CD14-positive monocyte (primary cell): ENCODE results near the gene CCDC38. TPM values are rescaled to one million over a fixed set of nuclear protein-coding genes. Genes with fewer than 3 reads are reported as not detected.

ENCODE experiments used
- DNase-seq, 3 donors: peaks; one replicate each; pipeline ENCODE4 v3.0.0-alpha.2; 2011 to 2022
- H2AFZ ChIP-seq: 2 replicates; pipeline ENCODE4 v1.6.0; 2012; ENCODE audit warnings: mild to moderate bottlenecking, low read depth, low read length, inconsistent platforms; ENCODE audit not compliant: insufficient read depth, poor library complexity, severe bottlenecking
- H3K27ac ChIP-seq, 2 donors: 1 replicate in 1 of 2; 2 replicates in 1 of 2; pipeline ENCODE4 v1.5.1; 2012 to 2013; ENCODE audit warnings: low read length in 2 of 2, control low read depth in 1 of 2, inconsistent platforms in 1 of 2, low read depth in 1 of 2, mild to moderate bottlenecking in 1 of 2
- H3K27me3 ChIP-seq, 2 donors: one replicate each; pipeline versions ENCODE4 v1.6.0 to v1.6.1; 2011 to 2013; ENCODE audit warnings: low read length in 2 of 2; ENCODE audit not compliant: control insufficient read depth in 2 of 2, insufficient read depth in 2 of 2
- H3K36me3 ChIP-seq, 2 donors: replicated peaks in 1 of 2; 1 replicate in 1 of 2; 2 replicates in 1 of 2; pipeline versions ENCODE4 v1.5.1 to v1.6.1; 2012 to 2013; ENCODE audit warnings: low read length in 2 of 2, control low read depth in 1 of 2, inconsistent platforms in 1 of 2, mild to moderate bottlenecking in 1 of 2; ENCODE audit not compliant: insufficient read depth in 2 of 2, control insufficient read depth in 1 of 2
- H3K4me1 ChIP-seq, 2 donors: 1 replicate in 1 of 2; 2 replicates in 1 of 2; pipeline versions ENCODE4 v1.5.1 to v1.6.1; 2012 to 2013; ENCODE audit warnings: low read length in 2 of 2, control low read depth in 1 of 2, inconsistent platforms in 1 of 2, mild to moderate bottlenecking in 1 of 2, moderate library complexity in 1 of 2; ENCODE audit not compliant: insufficient read depth in 2 of 2, control insufficient read depth in 1 of 2
- H3K4me2 ChIP-seq: replicated peaks from 2 replicates; pipeline ENCODE3; 2012; ENCODE audit warnings: low read length, moderate library complexity, mild to moderate bottlenecking; ENCODE audit not compliant: poor library complexity, severe bottlenecking; ENCODE audit errors: extremely low read depth
- H3K4me3 ChIP-seq, 3 experiments: fragments of 200-600 bp in 1 of 3; sonication (generic) in 1 of 3; replicated peaks in 1 of 3; 1 replicate in 2 of 3; 2 replicates in 1 of 3; pipeline ENCODE4 v1.5.1; 2011 to 2013; ENCODE audit warnings: low read length in 3 of 3, mild to moderate bottlenecking in 3 of 3, control low read depth in 2 of 3, low read depth in 2 of 3, inconsistent platforms in 1 of 3, moderate library complexity in 1 of 3
- H3K79me2 ChIP-seq: 2 replicates; pipeline ENCODE4 v1.6.0; 2012; ENCODE audit warnings: mild to moderate bottlenecking, control low read depth, inconsistent platforms, low read length, moderate library complexity; ENCODE audit not compliant: insufficient read depth
- H3K9ac ChIP-seq: 2 replicates; pipeline ENCODE4 v1.6.0; 2017; ENCODE audit warnings: low read length, mild to moderate bottlenecking; ENCODE audit not compliant: insufficient read depth, poor library complexity, severe bottlenecking
- H3K9me3 ChIP-seq, 2 donors: replicated peaks in 1 of 2; 1 replicate in 1 of 2; 2 replicates in 1 of 2; pipeline versions ENCODE4 v1.5.1 to v1.6.1; 2012 to 2013; ENCODE audit warnings: low read length in 2 of 2, control low read depth in 1 of 2; ENCODE audit not compliant: control insufficient read depth in 1 of 2, insufficient read depth in 1 of 2
- H4K20me1 ChIP-seq: 2 replicates; pipeline ENCODE4 v1.6.0; 2012; ENCODE audit warnings: mild to moderate bottlenecking, low read length, control low read depth, moderate library complexity; ENCODE audit not compliant: insufficient read depth
- H3K27ac Mint-ChIP-seq, 7 donors: one replicate each; pipeline ENCODE4 v1.8.0; 2020; ENCODE audit warnings: mild to moderate bottlenecking in 7 of 7, mixed read lengths in 7 of 7, moderate library complexity in 6 of 7, inconsistent platforms in 2 of 7
- H3K27me3 Mint-ChIP-seq, 3 donors: one replicate each; pipeline ENCODE4 v1.8.0; 2021 to 2022; ENCODE audit warnings: low read depth in 3 of 3, mild to moderate bottlenecking in 3 of 3, mixed read lengths in 3 of 3, moderate library complexity in 3 of 3, inconsistent platforms in 1 of 3
- H3K36me3 Mint-ChIP-seq, 2 donors: one replicate each; pipeline ENCODE4 v1.8.0; 2020; ENCODE audit warnings: mixed read lengths in 2 of 2, inconsistent platforms in 1 of 2, mild to moderate bottlenecking in 1 of 2
- H3K4me1 Mint-ChIP-seq: one replicate; pipeline ENCODE4 v1.8.0; 2020; ENCODE audit warnings: mild to moderate bottlenecking, mixed read lengths
- H3K4me3 Mint-ChIP-seq, 2 donors: one replicate each; pipeline ENCODE4 v1.8.0; 2020; ENCODE audit warnings: mild to moderate bottlenecking in 2 of 2, mixed read lengths in 2 of 2, moderate library complexity in 1 of 2
- H3K9me3 Mint-ChIP-seq, 7 donors: one replicate each; pipeline ENCODE4 v1.8.0; 2020 to 2022; ENCODE audit warnings: mixed read lengths in 7 of 7, mild to moderate bottlenecking in 6 of 7, moderate library complexity in 6 of 7, inconsistent platforms in 2 of 7
- CTCF ChIP-seq: fragments of 200-600 bp; IDR thresholded peaks from one replicate; pipeline ENCODE4 v1.8.0; 2022; ENCODE audit warnings: antibody characterized with exemption, mild to moderate bottlenecking
- WGBS: methylation state at CpG from one replicate; pipeline ENCODE4 v1.1.5; 2013; ENCODE audit warnings: missing lambda C conversion rate; ENCODE audit not compliant: insufficient coverage; 5-methylcytosine and 5-hydroxymethylcytosine counted together
- intact Hi-C, 2 donors: fragments of 100-400 bp; cut with micrococcal nuclease; formaldehyde crosslinking; loops; one replicate each; pipeline versions ENCODE4 v1.15.0 to v1.15.1; 2023
- polyA plus RNA-seq, 3 donors: library from polyadenylated mRNA; depleted of rRNA in 1 of 3; unstranded in 2 of 3; stranded (reverse) in 1 of 3; fragments of 300-500 nt in 2 of 3; fragments of >200 nt in 1 of 3; fragmentation: Illumina TruSeq in 2 of 3; gene quantifications; 1 replicate in 2 of 3; 2 replicates in 1 of 3; pipeline ENCODE4 v1.2.3, GENCODE V29; 2012 to 2021

Gene CCDC38
- polyA plus RNA-seq, 3 donors: not detected

- intact Hi-C loops: loop anchor here in 1 of 2 donors (5.0 kb wide), 1 partner anchor 81 kb away; no protein-coding TSS in a partner anchor
- under 1% methylated on average over 38 of the region's 38 CpGs for WGBS
- H3K27me3 Mint-ChIP-seq: peaks cover 0 to 4% (median 2%) of the 10 kb centered on the region in 3 donors
- peak within 1 kb of the TSS; percentile 88 to 96 for H3K4me3 Mint-ChIP-seq
- H3K27me3 ChIP-seq: no peaks in the 10 kb centered on the region
- H3K4me1 Mint-ChIP-seq: peaks cover 11% of the 10 kb centered on the region
- H3K27ac ChIP-seq: peak within 1 kb of the TSS; percentile 10 to 77
- peak within 1 kb of the TSS; percentile 95 for H2AFZ ChIP-seq
- no peaks in the 10 kb centered on the region for H3K9me3 Mint-ChIP-seq
- no peaks in the 10 kb centered on the region for H3K79me2 ChIP-seq
- no peaks in the 10 kb centered on the region for H4K20me1 ChIP-seq
- H3K4me2 ChIP-seq: peak within 1 kb of the TSS; percentile 89
- H3K4me3 ChIP-seq: peak within 1 kb of the TSS; percentile 58 to 97 (median 78)
- TF ChIP-seq CTCF: peak; percentile 16
- H3K4me1 ChIP-seq: peaks cover 12 to 15% of the 10 kb centered on the region in 2 donors
- peak within 1 kb of the TSS; percentile 77 for H3K9ac ChIP-seq
- H3K36me3 ChIP-seq: no peaks in the 10 kb centered on the region
- peak; percentile 35 to 38 (median 38) for DNase-seq
- no peaks in the 10 kb centered on the region for H3K9me3 ChIP-seq
- H3K36me3 Mint-ChIP-seq: no peaks in the 10 kb centered on the region
- H3K27ac Mint-ChIP-seq: peak within 1 kb of the TSS; percentile 62 to 90 (median 80)
Measured at GRCh38 chr12:95943330-95943842, 972 bp upstream of the CCDC38 start, which contains the start of gene AMDHD1. TSS of gene AMDHD1 (plus strand) at chr12:95943331. CDS start at chr12:95943399, 68 bp downstream.

GRCh38 chr12:95942101-95942523 lies 302 bp downstream of the CCDC38 start:
- Histone ChIP-seq H3K79me2 (no peaks in the 10 kb centered on the region), H3K9ac (peak overlapping the region; percentile 77), H4K20me1 (no peaks in the 10 kb centered on the region), H3K4me3 (peak overlapping the region; percentile 58 to 97 (median 78)), H2AFZ (peak overlapping the region; percentile 95), H3K27ac (peak overlapping the region in 1 of 2 donors; percentile 77), H3K27me3 (no peaks in the 10 kb centered on the region), H3K9me3 (no peaks in the 10 kb centered on the region), H3K4me1 (peaks cover 12 to 15% of the 10 kb centered on the region in 2 donors), H3K36me3 (no peaks in the 10 kb centered on the region), H3K4me2 (peak overlapping the region; percentile 89)
- peaks cover 0 to 4% (median 2%) of the 10 kb centered on the region in 3 donors for H3K27me3 Mint-ChIP-seq
- H3K36me3 Mint-ChIP-seq: no peaks in the 10 kb centered on the region
- H3K4me1 Mint-ChIP-seq: peaks cover 13% of the 10 kb centered on the region
- 0% methylated on average over 2 of the region's 13 CpGs for WGBS
- peak overlapping the region in 2 of 7 donors; percentile 49 to 84 for H3K27ac Mint-ChIP-seq
- no peak for TF ChIP-seq CTCF
- no peak for DNase-seq
- H3K4me3 Mint-ChIP-seq: peak overlapping the region; percentile 88 to 96
- H3K9me3 Mint-ChIP-seq: no peaks in the 10 kb centered on the region
- intact Hi-C loops: loop anchor here in 1 of 2 donors (5.0 kb wide), 1 partner anchor 80 kb away; no protein-coding TSS in a partner anchor
